Astrocyte of the spinal cord (primary cell): ENCODE measurements around the gene RPL6.

Experiments
- DNase-seq: peaks from one replicate; pipeline ENCODE4 v3.0.0; 2011; ENCODE audit warnings: low read depth, low spot score
- H3K4me3 ChIP-seq: 2 replicates; pipeline ENCODE4 v1.5.1; 2011; ENCODE audit warnings: low read depth, mild to moderate bottlenecking, low read length, moderate library complexity
- CTCF ChIP-seq: IDR thresholded peaks from 2 replicates; pipeline ENCODE4 v1.5.1; 2012; ENCODE audit warnings: low read depth, mild to moderate bottlenecking, low read length, inconsistent platforms
- in situ Hi-C: cut with HindIII; loops from 2 replicates; pipeline ENCODE4 v1.10.0; 2017; ENCODE audit warnings: low sequenced_read_pairs

RPL6 gene

GRCh38 chr12:112375105-112375504, 34.3 kb downstream of the RPL6 start:
- no peak overlapping the region for H3K4me3 ChIP-seq
- no peak for DNase-seq
- in situ Hi-C loops: no loop called here
- TF ChIP-seq CTCF: no peak

GRCh38 chr12:112374166-112374740, 35.2 kb downstream of the RPL6 start:
- in situ Hi-C loops: no loop called here
- no peak overlapping the region for H3K4me3 ChIP-seq
- DNase-seq: no peak
- TF ChIP-seq CTCF: no peak

GRCh38 chr12:112370868-112371510, 38.4 kb downstream of the RPL6 start:
- in situ Hi-C loops: no loop called here
- TF ChIP-seq CTCF: no peak
- H3K4me3 ChIP-seq: no peak overlapping the region
- DNase-seq: no peak

- in situ Hi-C loops: no loop called here
- DNase-seq: no peak
- H3K4me3 ChIP-seq: no peak overlapping the region
- no peak for TF ChIP-seq CTCF
Measured at GRCh38 chr12:112370199-112370598, 39.2 kb downstream of the RPL6 start.

- no peak overlapping the region for H3K4me3 ChIP-seq
- no peak for DNase-seq
- no peak for TF ChIP-seq CTCF
- in situ Hi-C loops: no loop called here
Measured at GRCh38 chr12:112368856-112369255, 40.5 kb downstream of the RPL6 start.

GRCh38 chr12:112367965-112368364, 41.4 kb downstream of the RPL6 start:
- in situ Hi-C loops: no loop called here
- H3K4me3 ChIP-seq: no peak overlapping the region
- TF ChIP-seq CTCF: no peak
- no peak for DNase-seq
